ENCODE data around the gene MRPS2. TPM values are rescaled to one million over a fixed set of nuclear protein-coding genes. Genes with fewer than 3 reads are reported as not detected.
A peak's percentile ranks its signal among the peaks of the same experiment; 100 is the strongest.

The MRPS2 gene
- total RNA-seq, 1 donor from 2014 or later, result 11.5 TPM

- DNase-seq (ENCODE audit: low read depth in 2 of 2), result peak; percentile 25 to 29
These were observed 20.2 kb upstream of the MRPS2 start for GRCh38 chr9:135480071-135480939.

- DNase-seq (ENCODE audit: low read depth in 2 of 2), result no peak
These were observed 19.6 kb upstream of the MRPS2 start for GRCh38 chr9:135480940-135481310.

- no peak for DNase-seq (ENCODE audit: low read depth in 2 of 2)
These were observed 18.3 kb upstream of the MRPS2 start for GRCh38 chr9:135482015-135482754.

- no peak for DNase-seq (ENCODE audit: low read depth in 2 of 2)
These were observed 15.8 kb upstream of the MRPS2 start for GRCh38 chr9:135484460-135485277.

GRCh38 chr9:135485385-135485784 is 15.1 kb upstream of the MRPS2 start:
- no peak for DNase-seq (ENCODE audit: low read depth in 2 of 2)

- DNase-seq (ENCODE audit: low read depth in 2 of 2), result no peak
These were observed 14.7 kb upstream of the MRPS2 start for GRCh38 chr9:135485832-135486231.

- DNase-seq (ENCODE audit: low read depth in 2 of 2), result no peak
These were observed 14.0 kb upstream of the MRPS2 start for GRCh38 chr9:135486267-135487065.

GRCh38 chr9:135487281-135488012 is 13.0 kb upstream of the MRPS2 start:
- DNase-seq (ENCODE audit: low read depth in 2 of 2), result no peak

- DNase-seq (ENCODE audit: low read depth in 2 of 2), result no peak
These were observed 12.5 kb upstream of the MRPS2 start for GRCh38 chr9:135488013-135488330.

- no peak for DNase-seq (ENCODE audit: low read depth in 2 of 2)
These were observed 12.0 kb upstream of the MRPS2 start for GRCh38 chr9:135488527-135488926.

GRCh38 chr9:135489188-135489906 is 11.1 kb upstream of the MRPS2 start:
- no peak for DNase-seq (ENCODE audit: low read depth in 2 of 2)

- DNase-seq (ENCODE audit: low read depth in 2 of 2), result no peak
These were observed 10.2 kb upstream of the MRPS2 start for GRCh38 chr9:135490166-135490870.

- no peak for DNase-seq (ENCODE audit: low read depth in 2 of 2)
These were observed 9.5 kb upstream of the MRPS2 start for GRCh38 chr9:135490980-135491464.

GRCh38 chr9:135491764-135492163 is 8.7 kb upstream of the MRPS2 start:
- DNase-seq (ENCODE audit: low read depth in 2 of 2), result no peak

GRCh38 chr9:135492886-135493669 is 7.4 kb upstream of the MRPS2 start:
- DNase-seq (ENCODE audit: low read depth in 2 of 2), result no peak

GRCh38 chr9:135494791-135495559 is 5.5 kb upstream of the MRPS2 start:
- no peak for DNase-seq (ENCODE audit: low read depth in 2 of 2)

GRCh38 chr9:135498381-135499126 is 1.9 kb upstream of the MRPS2 start:
- no peak for DNase-seq (ENCODE audit: low read depth in 2 of 2)
